GM21723 (cell line): ENCODE data around the gene RCBTB2.

Source experiments
- ATAC-seq: cut with Tn5 transposase; IDR thresholded peaks from one replicate; pipeline ENCODE4 v1.9.1; 2021; ENCODE audit warnings: mild to moderate bottlenecking, moderate library complexity; ENCODE audit not compliant: unreplicated experiment

Gene RCBTB2

GRCh38 chr13:48531416-48532255 lies 1.2 kb downstream of the RCBTB2 start:
- ATAC-seq, result no peak

- ATAC-seq, result no peak
These were observed 2.0 kb downstream of the RCBTB2 start for GRCh38 chr13:48530833-48531232.

GRCh38 chr13:48528720-48529119 lies 4.2 kb downstream of the RCBTB2 start:
- ATAC-seq, result no peak

GRCh38 chr13:48527955-48528354 lies 4.9 kb downstream of the RCBTB2 start:
- ATAC-seq, result no peak

- ATAC-seq, result no peak
These were observed 6.6 kb downstream of the RCBTB2 start for GRCh38 chr13:48526286-48526685.

GRCh38 chr13:48518083-48518482 lies 14.8 kb downstream of the RCBTB2 start:
- no peak for ATAC-seq

- no peak for ATAC-seq
These were observed 17.1 kb downstream of the RCBTB2 start for GRCh38 chr13:48515732-48516131.

GRCh38 chr13:48514793-48515192 lies 18.1 kb downstream of the RCBTB2 start:
- no peak for ATAC-seq

- no peak for ATAC-seq
These were observed 21.2 kb downstream of the RCBTB2 start for GRCh38 chr13:48511621-48512230.

- ATAC-seq, result no peak
These were observed 22.2 kb downstream of the RCBTB2 start for GRCh38 chr13:48510698-48511097.

- ATAC-seq, result no peak
These were observed 24.9 kb downstream of the RCBTB2 start for GRCh38 chr13:48508011-48508410.

GRCh38 chr13:48507021-48507420 lies 25.9 kb downstream of the RCBTB2 start:
- no peak for ATAC-seq

- peak; percentile 15 for ATAC-seq
These were observed 26.7 kb downstream of the RCBTB2 start for GRCh38 chr13:48506092-48506701.

GRCh38 chr13:48505597-48506091 lies 27.2 kb downstream of the RCBTB2 start:
- ATAC-seq, result peak; percentile 89

GRCh38 chr13:48505012-48505411 lies 27.9 kb downstream of the RCBTB2 start:
- no peak for ATAC-seq

- no peak for ATAC-seq
These were observed 28.3 kb downstream of the RCBTB2 start for GRCh38 chr13:48504606-48505005.

- no peak for ATAC-seq
These were observed 30.1 kb downstream of the RCBTB2 start for GRCh38 chr13:48502601-48503319.

- ATAC-seq, result peak; percentile 37
These were observed 31.2 kb downstream of the RCBTB2 start for GRCh38 chr13:48501705-48502104.

- peak; percentile 39 for ATAC-seq
These were observed 32.2 kb downstream of the RCBTB2 start for GRCh38 chr13:48500652-48501197.

- ATAC-seq, result no peak
These were observed 35.2 kb downstream of the RCBTB2 start for GRCh38 chr13:48497669-48498068.
